ENCODE results near the gene OR52E6.

GRCh38 chr11:5887172-5887571 is 45.5 kb upstream of the OR52E6 start:
- TF ChIP-seq POLR2A (IDR thresholded peaks at IDR 0.05) (no peak), EP300 (IDR thresholded peaks at IDR 0.05) (no peak), POLR2AphosphoS5 (IDR thresholded peaks at IDR 0.05) (no peak)
